HG03342 (cell line): Measurements from ENCODE around the gene RCOR1.

ENCODE experiments used
- ATAC-seq: cut with Tn5 transposase; IDR thresholded peaks from one replicate; pipeline ENCODE4 v1.9.1; 2021; ENCODE audit warnings: mild to moderate bottlenecking, moderate library complexity; ENCODE audit not compliant: unreplicated experiment

Gene RCOR1

DNA sequence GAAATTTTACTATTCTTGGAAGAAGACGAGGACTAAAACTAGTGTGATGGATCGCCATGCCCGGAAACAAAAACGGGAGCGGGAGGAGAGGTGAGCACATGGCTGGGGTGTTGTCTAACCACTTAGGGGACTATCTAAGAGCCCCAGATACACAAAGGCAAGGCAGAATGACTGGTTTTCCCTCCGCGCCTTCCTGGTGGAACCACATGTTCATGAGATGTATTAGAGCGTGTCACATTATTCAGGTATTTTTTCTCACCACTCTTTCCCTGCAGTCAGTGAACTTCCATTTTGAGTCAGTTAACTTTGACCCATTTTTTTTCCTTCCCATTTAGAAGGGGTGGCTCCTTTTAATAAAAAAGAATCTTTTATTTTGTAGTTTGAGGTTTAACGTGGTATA is 116.0 kb downstream of the RCOR1 start:
- ATAC-seq, result no peak

DNA sequence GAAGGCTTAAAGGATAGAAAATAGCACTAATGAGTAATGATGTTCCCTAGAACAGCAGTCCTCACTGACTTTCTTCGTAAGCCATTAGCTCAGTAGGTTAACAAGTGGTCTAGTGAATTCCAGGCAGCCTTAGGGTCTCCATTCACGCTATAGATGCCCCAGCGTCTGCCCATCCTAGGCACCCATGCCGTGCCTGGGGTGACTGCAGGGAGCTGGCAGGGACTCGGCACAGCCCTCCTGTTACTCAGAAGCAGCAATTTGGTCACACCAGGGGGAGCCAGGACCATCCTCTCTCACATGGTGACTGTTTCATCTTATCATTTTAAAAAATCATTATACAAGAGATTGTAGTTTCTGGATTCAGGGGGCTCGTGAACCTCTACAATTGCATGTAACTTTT is 118.8 kb downstream of the RCOR1 start:
- no peak for ATAC-seq

DNA sequence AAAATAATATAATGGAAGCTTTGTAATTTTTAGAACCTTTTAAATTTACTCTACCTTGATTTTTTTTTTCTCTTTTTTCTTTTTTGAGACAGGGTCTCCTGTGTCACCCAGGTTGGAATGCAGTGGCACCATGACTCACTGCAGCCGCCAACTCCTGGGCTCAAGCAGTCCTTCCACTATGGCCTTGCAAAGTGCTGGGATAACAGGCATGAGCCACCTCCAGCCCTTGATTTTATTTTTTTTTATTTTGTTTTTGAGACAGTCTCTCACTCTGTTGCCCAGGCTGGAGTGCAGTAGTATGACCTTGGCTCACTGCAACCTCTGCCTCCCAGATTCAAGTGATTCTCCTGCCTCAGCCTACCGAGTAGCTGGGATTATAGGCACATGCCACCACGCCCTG is 119.5 kb downstream of the RCOR1 start:
- ATAC-seq, result no peak

DNA sequence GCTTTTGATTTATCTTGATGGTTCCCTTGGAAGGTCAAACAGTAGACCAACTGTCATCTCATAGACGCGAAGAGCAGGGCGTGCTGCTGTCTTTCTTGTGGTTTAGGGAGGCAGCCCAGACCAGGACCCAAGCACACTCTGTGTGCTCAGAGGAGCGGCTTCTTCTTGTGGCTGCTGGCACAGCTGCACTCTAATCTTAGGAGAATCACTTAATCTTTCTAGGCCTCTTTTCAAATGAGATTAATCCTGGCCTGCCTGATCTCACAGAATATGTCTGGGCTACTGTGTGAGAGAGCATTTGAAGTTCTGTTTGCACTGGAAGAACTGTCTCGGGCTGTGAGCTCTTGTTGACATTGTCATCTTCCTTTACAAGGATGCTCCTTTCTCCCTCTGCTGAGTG is 124.8 kb downstream of the RCOR1 start:
- ATAC-seq, result no peak

DNA sequence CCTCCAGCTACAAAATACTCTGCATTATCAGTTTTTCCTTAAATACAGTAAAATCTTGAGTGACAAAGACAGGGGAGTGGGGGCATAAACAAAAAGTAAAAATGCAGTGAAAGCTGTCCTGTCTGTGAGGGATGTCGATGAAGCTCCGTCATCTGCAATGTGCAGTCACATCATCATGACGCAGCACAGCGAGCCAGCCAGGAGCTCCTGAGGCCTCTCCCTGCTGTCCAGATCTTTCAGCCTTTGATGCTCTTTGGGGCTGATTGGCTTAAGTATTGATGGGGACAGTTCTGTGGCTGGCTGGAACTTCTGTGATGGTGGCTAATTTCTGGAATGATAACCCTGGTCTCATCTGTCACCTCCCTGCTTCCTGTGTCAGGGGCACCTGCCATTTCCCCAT is 130.2 kb downstream of the RCOR1 start:
- no peak for ATAC-seq

DNA sequence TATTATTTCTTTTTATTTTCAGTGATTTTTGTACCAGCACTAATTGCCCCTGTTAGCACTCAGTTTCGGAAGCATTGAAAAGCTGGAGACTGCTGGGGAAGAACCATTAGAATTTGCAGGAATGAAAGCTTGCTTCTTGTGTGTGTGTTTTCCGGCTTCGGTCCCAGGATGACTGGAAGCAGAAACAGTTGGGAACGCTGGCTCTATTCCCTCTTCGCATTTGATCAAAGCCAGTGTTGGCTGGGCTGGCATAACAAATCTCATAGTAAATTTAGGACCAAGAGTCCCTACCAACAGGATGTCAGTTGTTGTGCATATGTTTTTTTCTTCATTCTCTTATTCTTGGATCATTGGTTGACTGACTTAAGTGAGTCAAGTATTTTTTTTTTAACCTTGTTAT is 131.2 kb downstream of the RCOR1 start:
- no peak for ATAC-seq

DNA sequence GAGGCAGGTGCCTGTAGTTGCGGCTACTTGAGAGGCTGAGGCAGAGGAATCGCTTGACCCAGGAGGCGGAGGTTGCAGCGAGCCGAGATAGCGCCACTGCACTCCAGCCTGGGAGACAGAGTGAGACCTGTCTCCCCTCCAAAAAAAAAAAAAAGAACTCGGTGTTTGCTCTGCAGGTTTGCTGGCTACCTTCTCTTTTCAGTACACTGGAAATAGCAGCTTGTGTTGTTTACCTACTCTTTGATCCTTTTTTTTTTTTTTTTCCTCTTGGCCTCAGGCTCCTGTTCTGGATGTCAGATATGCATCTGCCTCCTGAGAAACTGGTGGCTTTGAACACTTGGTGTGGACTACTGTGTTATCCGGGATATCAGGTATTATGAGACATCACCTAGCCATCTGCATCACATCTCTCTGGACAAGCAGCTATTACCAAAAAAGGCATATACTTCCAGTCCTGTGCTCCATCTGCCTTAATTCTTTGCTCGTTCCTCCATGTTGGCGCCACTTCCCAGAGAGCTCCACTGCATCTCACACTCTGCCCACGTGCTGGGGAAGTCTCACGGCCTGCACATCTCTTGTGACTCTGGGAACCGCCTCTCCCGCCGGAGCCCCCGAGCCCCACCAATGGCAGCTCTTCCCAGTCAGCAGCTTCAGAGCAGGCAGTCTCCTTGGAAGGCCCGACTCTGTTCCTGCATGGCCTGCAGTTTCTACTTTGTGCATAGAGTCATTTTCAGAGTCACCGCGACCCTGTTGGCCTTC is 133.9 kb downstream of the RCOR1 start:
- no peak for ATAC-seq

DNA sequence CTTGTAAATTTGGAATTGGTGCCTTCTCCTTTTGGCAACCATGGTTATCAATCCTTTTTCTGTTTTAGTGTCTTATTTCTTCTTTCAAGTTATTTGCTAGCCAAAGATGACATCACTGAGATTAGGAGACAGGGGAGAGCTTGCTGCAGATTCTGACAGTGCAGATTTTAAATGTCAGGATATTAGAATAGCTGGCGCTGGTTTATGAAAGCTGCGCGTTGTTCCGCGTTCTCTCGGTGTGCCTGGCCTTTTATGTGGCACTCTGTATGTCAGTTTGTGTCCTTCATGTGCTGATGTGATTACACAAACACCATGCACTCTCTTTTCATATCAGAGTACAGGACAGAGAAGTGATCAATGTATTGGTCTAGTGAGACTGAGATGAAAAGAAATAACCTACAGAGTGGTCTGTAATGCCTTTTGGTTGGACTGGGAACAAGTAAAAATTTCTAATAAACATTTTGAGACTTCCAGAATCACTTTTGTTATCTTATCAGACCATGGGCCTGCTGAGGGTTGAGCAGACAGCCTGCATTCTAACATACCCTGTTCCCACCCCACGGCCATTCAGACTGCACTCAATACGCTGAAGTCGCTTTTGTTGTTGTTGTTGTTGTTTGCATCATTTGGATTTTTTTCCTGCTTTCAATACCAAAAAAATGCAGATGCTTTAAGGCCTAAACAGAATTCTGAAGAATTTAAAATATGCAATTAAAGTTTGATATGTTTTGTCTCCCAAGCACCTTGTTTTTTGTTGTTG is 135.1 kb downstream of the RCOR1 start:
- no peak for ATAC-seq

DNA sequence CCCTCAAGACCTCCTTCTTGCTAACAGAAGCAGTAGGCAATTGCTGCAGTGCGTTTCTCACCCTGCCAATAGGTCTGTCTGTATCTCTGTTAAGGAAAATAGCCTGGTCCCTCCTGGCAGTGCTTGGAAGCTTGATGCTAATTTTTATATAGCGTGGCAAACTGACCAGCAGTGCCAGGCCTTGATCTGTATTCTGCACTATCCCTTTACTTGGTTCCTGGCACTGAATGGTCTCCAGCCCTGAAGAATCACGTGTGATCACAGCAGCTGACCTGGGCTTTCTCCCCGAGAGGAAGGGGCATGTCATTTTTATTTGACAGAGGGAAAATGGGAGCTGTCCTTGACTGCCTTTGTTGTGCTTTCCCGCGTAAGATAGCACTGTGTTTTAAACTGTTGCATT is 136.1 kb downstream of the RCOR1 start:
- ATAC-seq, result no peak

DNA sequence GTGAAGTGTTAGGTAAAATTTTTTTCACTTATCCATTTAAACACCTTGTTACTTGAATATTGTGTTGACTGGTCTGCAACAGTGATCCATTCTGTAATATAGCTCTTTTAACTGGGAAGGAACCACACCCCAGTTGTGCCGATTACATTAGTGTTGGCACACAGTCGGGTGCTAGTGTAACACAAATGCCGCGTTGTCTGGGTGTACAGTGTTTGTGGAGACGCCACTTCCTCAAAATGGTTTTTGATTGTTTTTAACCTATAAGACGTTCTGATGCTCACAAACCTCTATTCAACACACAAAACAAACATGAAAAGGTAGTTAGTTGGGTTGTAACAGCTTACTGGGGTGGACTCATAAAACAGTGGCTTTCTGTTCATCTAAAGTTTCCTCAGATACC is 136.8 kb downstream of the RCOR1 start:
- no peak for ATAC-seq

DNA sequence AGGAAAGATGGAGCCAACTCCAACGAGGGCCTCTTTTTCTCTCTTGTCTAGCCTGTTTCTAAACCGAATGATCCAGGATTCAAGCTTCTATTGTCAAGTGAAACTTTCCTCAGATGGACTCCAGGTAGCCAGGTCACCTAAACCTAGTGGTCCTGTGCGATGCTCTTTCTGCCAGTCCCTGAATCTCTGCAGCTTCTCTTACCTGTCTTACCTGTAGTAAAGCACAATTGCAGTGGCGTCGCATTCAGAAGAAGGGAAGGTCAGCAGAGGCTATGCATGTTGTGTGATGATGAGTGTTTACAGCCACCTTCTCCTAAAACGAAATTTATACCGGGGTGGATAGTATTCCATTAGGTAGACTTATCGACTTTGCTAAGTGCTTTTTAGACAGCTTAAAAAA is 137.4 kb downstream of the RCOR1 start:
- ATAC-seq, result no peak

DNA sequence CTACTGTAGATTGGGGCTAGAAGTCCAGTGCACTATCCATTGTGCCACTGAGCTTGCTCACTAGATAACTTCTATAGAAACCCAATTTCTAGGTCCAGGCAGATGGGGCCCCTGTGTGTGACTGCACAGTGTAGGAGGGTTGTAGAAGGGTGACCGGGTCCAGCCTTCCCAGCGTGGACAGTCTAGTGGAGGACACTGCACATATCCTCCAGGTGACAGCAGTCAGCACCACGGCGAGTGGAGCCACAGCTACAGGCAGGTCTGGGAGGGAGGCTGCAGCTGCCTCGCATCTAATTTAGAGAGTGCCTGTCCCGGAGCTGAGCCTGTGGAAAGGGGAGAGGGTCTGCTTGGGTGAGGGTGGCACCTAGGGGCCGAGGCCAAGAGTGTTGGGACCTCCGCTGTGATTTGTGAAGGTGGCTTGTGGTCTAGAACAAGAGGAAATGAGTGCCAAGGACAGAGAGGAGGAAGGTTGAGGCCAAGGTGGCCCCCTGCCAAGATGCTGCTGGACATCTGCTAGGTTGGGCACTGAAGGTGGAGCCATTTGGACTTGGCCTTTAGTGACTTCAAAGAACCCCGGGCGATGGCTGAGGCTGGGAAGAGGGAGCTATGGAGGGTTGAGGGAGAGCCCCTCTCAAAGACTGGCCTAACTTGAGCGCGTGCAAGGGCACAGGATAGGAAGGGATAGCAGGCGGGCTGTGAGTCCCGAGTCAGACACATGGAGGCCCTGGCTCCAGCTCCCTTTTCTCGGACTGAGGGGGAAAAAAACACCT is 138.8 kb downstream of the RCOR1 start:
- no peak for ATAC-seq

DNA sequence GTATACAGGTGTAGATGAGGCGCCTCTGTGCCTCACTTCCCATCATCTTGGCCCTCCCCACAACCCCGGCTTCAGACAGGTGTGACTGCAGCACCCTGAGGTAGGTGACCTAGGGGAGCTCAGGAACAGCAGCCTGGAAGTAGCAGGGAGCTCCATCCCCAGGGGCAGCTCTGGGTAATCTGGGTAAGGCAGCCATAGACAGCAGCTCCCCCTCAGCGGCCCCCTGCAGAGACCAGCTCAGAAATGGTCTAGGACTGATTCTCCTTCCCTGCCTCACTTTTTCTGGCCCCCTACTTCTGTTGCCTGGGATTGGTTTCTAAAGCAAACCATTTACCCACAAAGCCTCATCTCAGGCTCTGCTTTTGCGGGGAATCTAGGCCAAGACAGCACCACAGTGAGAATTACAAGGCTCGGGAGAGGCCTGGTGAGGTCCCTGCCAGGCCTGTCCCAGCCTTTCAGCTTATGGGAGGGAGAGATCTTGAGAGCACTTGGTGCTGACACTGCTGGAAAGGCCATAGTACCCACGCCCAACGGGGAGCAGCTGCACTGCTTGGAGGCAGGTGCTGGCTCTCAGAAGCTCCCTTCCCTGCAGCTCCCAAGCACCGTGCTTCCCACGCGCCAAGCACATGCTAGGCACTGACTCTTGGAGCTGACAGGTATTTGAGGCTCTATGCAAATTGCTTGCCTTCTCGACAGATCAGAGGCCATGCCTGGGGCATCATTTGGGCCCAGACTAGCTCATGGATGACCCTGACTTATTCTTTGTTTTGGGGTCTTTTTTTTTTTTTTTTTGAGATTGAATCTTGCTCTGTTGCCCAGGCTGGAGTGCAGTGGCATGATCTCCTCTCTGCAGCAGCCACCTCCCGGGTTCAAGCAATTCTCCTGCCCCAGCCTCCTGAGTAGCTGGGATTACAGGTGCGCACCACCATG is 139.7 kb downstream of the RCOR1 start:
- ATAC-seq, result no peak

DNA sequence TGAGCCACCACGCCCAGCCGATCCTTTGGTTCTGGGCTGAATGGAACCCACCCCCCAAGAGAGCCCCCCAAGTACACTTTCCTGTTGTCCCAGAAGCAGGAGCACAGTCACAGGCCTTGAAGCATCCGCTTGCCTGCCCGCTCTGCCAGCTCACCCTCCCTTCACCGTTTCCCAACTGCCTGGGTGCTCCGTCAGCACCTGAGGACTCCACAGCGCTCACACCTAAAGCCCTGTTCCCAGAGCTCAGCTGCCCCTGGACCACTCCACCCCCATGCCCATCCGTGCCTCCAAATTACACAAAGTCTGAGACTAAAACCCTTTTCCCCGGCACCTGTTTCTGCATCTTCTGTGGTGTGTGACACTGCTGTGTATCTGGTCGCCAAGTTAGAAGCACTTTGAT is 140.5 kb downstream of the RCOR1 start:
- no peak for ATAC-seq

DNA sequence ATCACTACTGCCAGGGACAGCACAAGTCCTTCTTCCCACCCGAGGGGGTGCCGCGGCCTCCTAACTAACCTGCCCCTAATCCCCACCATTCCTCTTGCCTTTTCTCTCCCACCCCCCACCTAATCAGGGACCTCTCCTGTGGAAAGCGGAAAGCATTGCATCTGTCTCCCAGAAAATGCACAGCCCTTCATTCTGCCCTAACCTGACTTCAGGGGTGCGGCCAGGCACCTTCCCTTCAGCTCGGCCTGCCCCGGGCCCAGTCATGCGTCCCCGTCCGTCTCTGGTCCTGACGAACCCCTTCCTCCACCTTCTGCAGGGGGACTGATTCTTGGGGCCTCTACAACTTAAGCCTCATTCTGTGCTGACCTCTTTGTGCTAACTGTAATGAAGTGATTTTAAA is 140.9 kb downstream of the RCOR1 start:
- no peak for ATAC-seq

DNA sequence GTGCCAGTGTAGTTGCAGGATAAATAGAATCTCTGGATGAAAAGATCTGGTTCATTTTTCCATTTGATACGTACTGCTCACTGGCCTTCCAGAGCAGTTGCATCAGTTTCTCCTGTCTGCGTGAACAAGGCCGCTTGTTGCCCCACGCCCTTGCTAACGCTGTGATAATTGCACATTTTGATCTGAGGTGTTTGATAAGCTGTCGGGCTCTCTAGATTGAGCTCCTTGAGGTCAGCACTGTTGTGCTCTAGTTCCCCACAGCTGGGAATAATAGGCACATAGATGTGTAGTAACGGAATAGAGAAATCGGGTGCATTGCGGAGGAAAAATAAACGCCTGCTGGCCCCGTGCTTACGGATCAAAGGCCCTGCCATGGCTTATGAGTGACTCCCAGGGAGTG is 142.0 kb downstream of the RCOR1 start:
- ATAC-seq, result no peak

DNA sequence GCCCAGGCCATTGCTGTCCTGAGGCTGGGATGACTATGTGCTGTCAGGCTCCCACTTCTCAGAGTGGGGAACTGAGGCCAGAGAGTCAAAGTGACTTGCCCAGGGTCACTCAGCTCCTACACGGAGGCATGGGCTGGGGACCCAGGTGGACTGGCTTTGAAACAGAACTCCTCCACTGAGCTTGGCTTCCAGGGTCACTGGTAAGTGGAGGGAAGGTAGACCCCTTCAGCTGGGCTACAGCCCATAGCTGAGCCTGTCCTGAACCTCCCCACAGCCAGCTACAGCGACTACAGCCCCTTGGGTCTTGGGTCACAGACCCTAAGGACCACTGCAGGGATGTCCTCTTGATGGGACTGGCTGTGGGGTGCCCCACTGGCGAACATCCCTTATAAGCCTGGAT is 144.5 kb downstream of the RCOR1 start:
- ATAC-seq, result no peak

DNA sequence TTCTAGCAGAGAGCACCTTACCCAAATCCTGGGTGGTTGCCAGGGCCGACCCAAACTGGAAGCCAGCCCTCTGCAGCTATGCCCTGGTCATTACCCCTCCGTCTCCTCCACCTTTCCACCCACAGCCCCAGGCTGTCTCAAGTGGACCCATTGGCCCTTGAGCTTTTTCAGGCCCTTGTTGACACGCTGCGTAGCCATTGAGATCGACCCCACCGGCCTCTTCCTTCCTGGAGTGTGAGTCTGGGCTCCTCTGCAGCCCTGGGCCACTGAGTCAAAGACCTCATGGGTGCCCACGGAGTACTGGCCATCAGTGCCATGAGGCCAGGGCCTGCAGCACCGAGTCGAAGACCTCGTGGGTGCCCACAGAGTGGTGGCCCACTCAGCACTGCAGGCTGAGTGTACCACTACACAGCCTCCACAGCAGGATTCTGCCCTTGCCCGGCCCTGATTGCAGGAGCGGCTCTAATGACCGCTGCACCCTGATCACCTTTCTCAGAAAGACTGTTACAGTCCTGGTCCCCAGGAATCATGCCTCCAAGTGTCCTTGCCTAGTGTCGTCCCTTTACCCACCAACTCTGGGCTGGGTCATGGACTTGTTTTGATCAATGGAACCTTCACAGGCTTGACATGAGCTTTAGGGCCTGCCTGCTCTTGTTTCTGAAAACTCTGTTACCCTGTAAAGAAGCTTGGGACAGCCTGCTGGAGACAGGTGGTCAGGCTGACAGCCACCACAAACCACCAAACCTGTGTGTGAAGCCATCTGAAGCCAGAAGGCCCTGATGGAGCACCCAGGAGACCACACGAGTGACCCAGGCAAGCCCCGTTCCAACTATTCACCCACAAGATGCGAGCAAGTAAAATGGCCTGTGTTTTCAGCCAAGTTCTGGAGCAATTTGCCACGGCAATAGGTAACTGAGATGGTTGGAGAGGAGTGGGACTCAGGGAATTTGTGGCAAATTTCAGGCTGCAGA is 145.2 kb downstream of the RCOR1 start:
- no peak for ATAC-seq

DNA sequence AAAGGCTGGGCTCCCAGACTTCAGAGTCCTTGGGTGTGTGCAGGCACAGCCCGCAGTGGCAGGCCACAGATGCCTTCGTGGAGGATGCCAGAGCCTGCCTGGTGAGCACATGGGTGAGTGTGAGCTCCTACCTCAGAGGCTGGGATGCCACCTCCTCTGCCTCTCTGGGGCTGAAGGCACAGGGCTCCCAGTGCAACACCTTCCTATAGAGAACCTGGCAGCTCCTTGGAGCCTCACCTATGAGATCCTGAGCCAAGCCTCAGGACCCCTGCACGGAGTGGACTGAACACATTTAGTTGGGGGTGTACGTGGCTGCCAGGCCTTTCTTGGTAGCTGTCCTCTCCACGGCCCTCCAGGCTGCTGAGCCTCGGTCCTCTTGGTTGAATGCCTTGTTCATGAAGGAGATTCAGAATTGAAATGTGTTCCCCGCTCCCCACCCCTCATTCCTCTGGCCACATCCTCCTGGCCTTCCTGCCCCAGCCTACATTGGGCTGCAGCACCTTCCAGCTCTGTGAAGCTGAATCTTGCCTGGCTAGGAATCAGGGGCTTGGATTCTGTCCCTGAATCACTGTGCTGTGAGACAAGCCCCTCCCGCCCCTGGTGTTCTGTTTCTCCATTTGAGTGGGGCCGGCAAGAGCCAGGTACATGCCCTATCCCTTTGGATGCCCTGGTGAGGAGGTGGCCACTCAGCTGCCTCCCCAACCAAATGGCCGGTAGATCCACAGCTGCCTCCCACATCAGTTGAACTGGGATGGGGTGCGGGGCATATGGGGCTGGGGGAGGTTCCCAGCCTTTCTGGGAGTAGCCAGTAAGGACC is 146.1 kb downstream of the RCOR1 start:
- ATAC-seq, result no peak
